Erythroblast (primary cell): Measurements from ENCODE around the gene DNAH10.

Source experiments
- GATA1 ChIP-seq: IDR thresholded peaks from 2 replicates; pipeline ENCODE4 v1.6.1; 2011; ENCODE audit warnings: low read depth, mild to moderate bottlenecking, control low read depth, low read length, moderate library complexity
- POLR2A ChIP-seq: IDR thresholded peaks from 2 replicates; pipeline ENCODE4 v1.6.1; 2011; ENCODE audit warnings: mild to moderate bottlenecking, low read length

GRCh38 chr12:123721245-123721644 lies 40.9 kb upstream of the DNAH10 start:
- no peak for TF ChIP-seq POLR2A
- TF ChIP-seq GATA1, result no peak
